ENCODE measurements around the gene HES2.
"Not testable (repeated sequence)": the region's sequence is repeated elsewhere in the genome, so short reads cannot be mapped to it uniquely, and the experiment has no call there.

Gene HES2

GRCh38 chr1:6416295-6416656, 3.4 kb downstream of the HES2 start:
- DNase-seq, result no peak

- no peak for DNase-seq
Measured at GRCh38 chr1:6414881-6415626, 4.7 kb downstream of the HES2 start.

GRCh38 chr1:6414443-6414844, 5.3 kb downstream of the HES2 start:
- DNase-seq, result peak; percentile 41

- no peak for DNase-seq
Measured at GRCh38 chr1:6412896-6413295, 6.8 kb downstream of the HES2 start.

- no peak for DNase-seq
Measured at GRCh38 chr1:6410248-6410893, 9.3 kb downstream of the HES2 start.

GRCh38 chr1:6409733-6410132, 10.0 kb downstream of the HES2 start:
- DNase-seq, result no peak

GRCh38 chr1:6409053-6409452, 10.7 kb downstream of the HES2 start:
- no peak for DNase-seq

- no peak for DNase-seq
Measured at GRCh38 chr1:6408023-6408422, 11.7 kb downstream of the HES2 start.

- no peak for DNase-seq
Measured at GRCh38 chr1:6401673-6402072, 18.0 kb downstream of the HES2 start.

- DNase-seq, result no peak
Measured at GRCh38 chr1:6399294-6399693, 20.4 kb downstream of the HES2 start.

- no peak for DNase-seq
Measured at GRCh38 chr1:6397844-6398441, 21.8 kb downstream of the HES2 start.

- no peak for DNase-seq
Measured at GRCh38 chr1:6396998-6397397, 22.7 kb downstream of the HES2 start.

- not testable (repeated sequence) for DNase-seq
Measured at GRCh38 chr1:6395781-6396244, 23.9 kb downstream of the HES2 start.

GRCh38 chr1:6395130-6395529, 24.6 kb downstream of the HES2 start:
- not testable (repeated sequence) for DNase-seq

- DNase-seq, result peak; percentile 93
Measured at GRCh38 chr1:6393400-6394187, 26.1 kb downstream of the HES2 start, which contains the start of gene ACOT7. Gene ACOT7 (minus strand): TSS chr1:6393767. CDS start chr1:6393399, 368 bp downstream.

- no peak for DNase-seq
Measured at GRCh38 chr1:6392809-6393399, 26.8 kb downstream of the HES2 start.

GRCh38 chr1:6391951-6392808, 27.5 kb downstream of the HES2 start:
- DNase-seq, result no peak

GRCh38 chr1:6389971-6390370, 29.7 kb downstream of the HES2 start:
- no peak for DNase-seq

- no peak for DNase-seq
Measured at GRCh38 chr1:6386371-6386949, 33.3 kb downstream of the HES2 start.

- no peak for DNase-seq
Measured at GRCh38 chr1:6385488-6386191, 34.1 kb downstream of the HES2 start.

- no peak for DNase-seq
Measured at GRCh38 chr1:6384962-6385361, 34.8 kb downstream of the HES2 start.

Measured in stimulated activated CD4-positive, alpha-beta T cell treated with anti-CD3 and anti-CD28 coated beads, Interleukin-12 subunit alpha, Interleukin-12 subunit beta, amount 100 ng/mL, for 4 hours (primary cell).